ENCODE data around the gene GLYAT. TPM values are rescaled to one million over a fixed set of nuclear protein-coding genes. Genes with fewer than 3 reads are reported as not detected.

GLYAT gene
- total RNA-seq, 3 donors from 2014 or later, result 15.8 TPM; not detected in 2

DNA sequence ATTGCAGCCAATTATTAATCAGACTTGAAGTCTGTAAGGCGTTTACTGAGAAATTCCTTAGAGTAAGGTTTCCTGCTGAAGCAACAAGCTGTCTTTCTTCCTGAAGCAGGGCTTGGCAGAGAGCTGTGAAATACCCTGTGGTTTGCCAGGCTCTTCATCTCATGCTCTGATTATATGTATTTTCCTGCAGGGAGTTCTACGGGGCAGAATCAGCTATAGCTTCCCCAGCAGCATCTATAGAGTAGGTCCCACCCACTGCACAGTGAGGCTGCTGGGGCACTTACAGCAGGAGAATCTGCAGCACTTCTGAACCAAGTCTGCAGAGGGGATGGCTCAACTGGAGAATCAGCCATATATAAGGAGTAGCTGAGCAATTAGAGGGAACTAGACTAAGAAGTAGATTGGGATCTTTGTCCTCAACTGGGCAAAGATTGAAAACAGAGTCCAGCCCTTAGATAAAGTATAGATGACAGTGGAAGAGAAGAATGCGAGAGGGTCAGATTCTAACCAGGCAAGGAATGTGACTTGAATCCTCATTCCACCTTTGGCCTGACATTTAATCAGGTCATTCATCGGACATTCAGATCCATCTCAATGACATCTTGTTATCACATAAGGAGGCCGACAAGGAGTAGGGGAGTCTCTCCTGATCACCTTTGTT, 71.7 kb downstream of the GLYAT start:
- intact Hi-C loops (cut with DNase I; ENCODE audit: low total_unique reads), result no loop called here
- TF ChIP-seq POLR2A (IDR thresholded peaks at IDR 0.05), result no peak
- TF ChIP-seq POLR2AphosphoS5 (IDR thresholded peaks at IDR 0.05), result no peak
- TF ChIP-seq, protein P1, sequence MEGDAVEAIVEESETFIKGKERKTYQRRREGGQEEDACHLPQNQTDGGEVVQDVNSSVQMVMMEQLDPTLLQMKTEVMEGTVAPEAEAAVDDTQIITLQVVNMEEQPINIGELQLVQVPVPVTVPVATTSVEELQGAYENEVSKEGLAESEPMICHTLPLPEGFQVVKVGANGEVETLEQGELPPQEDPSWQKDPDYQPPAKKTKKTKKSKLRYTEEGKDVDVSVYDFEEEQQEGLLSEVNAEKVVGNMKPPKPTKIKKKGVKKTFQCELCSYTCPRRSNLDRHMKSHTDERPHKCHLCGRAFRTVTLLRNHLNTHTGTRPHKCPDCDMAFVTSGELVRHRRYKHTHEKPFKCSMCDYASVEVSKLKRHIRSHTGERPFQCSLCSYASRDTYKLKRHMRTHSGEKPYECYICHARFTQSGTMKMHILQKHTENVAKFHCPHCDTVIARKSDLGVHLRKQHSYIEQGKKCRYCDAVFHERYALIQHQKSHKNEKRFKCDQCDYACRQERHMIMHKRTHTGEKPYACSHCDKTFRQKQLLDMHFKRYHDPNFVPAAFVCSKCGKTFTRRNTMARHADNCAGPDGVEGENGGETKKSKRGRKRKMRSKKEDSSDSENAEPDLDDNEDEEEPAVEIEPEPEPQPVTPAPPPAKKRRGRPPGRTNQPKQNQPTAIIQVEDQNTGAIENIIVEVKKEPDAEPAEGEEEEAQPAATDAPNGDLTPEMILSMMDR (IDR thresholded peaks at IDR 0.05), result no peak
- Histone ChIP-seq H3K36me3 (no peaks in the 10 kb centered on the region), H3K4me1 (no peaks in the 10 kb centered on the region), H3K4me3 (no peak overlapping the region), H3K27me3 (no peaks in the 10 kb centered on the region), H3K9me3 (no peaks in the 10 kb centered on the region), H3K27ac (no peak overlapping the region)
- DNase-seq (ENCODE audit: low spot score in 2 of 2), result no peak

DNA sequence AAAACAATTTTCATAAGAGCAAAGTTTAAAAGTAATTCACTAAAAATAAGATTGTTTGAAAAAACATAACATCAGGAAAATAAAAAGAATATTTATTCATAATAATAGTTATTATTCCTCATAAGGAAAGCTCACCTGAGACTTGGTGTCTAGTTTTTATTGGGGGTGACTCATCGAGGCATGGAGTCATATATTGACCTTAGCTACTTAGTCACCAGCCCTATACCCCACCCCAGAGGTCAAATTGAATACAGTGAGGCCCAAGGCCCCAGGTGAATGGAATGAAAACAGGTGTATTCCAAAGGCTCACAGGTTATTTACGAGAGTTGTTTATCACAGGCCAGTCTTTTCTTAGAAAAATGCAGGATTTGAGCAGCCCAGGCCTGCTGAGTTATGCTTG, 72.3 kb downstream of the GLYAT start:
- intact Hi-C loops (cut with DNase I; ENCODE audit: low total_unique reads), result no loop called here
- no peaks in the 10 kb centered on the region for H3K27me3 ChIP-seq
- no peak for TF ChIP-seq POLR2A (IDR thresholded peaks at IDR 0.05)
- TF ChIP-seq POLR2AphosphoS5 (IDR thresholded peaks at IDR 0.05), result no peak

More for the DNA sequence above, 72.3 kb downstream of the GLYAT start:
- DNase-seq (ENCODE audit: low spot score in 2 of 2), result no peak
- Histone ChIP-seq H3K9me3 (no peaks in the 10 kb centered on the region), H3K36me3 (no peaks in the 10 kb centered on the region), H3K4me1 (no peaks in the 10 kb centered on the region), H3K4me3 (no peak overlapping the region), H3K27ac (no peak overlapping the region)

Other genes with a start within 250 kb of the GLYAT start
- not detected for gene OR5B21, start 223.8 kb downstream of the GLYAT start, total RNA-seq
- gene LPXN, start 156.1 kb downstream of the GLYAT start, total RNA-seq, result 10 to 100 TPM in 2 of 3 donors, 1 to 10 TPM in 1; 9.2 to 21.9 (median 18.3) TPM
- gene ZFP91, start 152.9 kb downstream of the GLYAT start, total RNA-seq, result 10 to 100 TPM; 45.6 to 64.2 (median 54.9) TPM
- gene CNTF, start 109.3 kb downstream of the GLYAT start, total RNA-seq, result 1 to 10 TPM in 1 of 3 donors, under 1 TPM in 2; 0.59 to 1.6 (median 0.66) TPM
- 10 to 100 TPM in 1 of 3 donors, 1 to 10 TPM in 2; 1.3 to 38.3 (median 1.8) TPM for gene GLYATL2, start 112.8 kb upstream of the GLYAT start, total RNA-seq
- gene GLYATL1, start 207.5 kb upstream of the GLYAT start, total RNA-seq, result 1 to 10 TPM in 1 of 3 donors, under 1 TPM in 1, not detected in 1; 0.73 to 1.6 TPM